GM21619 (cell line): Measurements from ENCODE around the gene TMEM11.
"Not testable (repeated sequence)": the region's sequence is repeated elsewhere in the genome, so short reads cannot be mapped to it uniquely, and the experiment has no call there.

ENCODE experiments used
- ATAC-seq: cut with Tn5 transposase; IDR thresholded peaks from one replicate; pipeline ENCODE4 v1.9.1; 2021; ENCODE audit not compliant: unreplicated experiment

The TMEM11 gene

DNA sequence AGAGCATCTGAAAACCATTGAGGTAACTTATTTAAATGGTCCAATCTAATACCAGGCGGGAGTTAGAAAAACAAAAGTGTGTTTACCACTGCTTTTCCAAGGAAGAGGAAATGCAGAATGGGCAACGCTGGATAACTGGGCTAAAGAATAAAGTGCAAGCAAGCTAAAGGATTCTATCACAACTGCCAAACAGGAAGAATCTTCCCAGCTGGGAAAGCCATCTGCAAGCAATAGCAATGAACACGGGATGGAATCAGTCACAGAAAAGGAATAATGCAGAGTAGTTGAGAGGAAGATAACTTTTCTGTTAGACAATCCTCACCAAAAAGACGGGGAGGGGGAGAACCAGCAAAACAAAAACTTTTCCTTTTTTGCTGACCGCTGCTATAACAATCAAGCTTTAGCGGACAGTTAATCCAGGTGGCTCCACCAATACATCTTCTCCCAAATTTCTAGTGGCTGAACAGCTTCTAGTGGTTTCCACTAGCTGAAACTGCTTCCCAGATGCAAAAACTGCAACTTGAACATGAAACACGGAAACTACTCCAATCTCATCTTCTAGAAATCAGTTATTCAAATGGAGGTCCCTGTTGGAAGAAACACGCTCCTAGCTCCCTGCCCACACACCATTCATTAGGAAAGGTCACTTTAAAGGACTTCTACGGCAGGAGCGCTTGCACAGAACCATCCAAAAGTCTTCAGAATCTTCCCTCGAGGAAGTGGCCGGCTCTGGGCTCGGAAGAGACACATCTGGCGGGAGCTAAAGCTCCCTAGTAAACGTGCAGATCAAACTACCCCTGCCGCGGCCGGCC lies 929 bp downstream of the TMEM11 start:
- ATAC-seq, result no peak

DNA sequence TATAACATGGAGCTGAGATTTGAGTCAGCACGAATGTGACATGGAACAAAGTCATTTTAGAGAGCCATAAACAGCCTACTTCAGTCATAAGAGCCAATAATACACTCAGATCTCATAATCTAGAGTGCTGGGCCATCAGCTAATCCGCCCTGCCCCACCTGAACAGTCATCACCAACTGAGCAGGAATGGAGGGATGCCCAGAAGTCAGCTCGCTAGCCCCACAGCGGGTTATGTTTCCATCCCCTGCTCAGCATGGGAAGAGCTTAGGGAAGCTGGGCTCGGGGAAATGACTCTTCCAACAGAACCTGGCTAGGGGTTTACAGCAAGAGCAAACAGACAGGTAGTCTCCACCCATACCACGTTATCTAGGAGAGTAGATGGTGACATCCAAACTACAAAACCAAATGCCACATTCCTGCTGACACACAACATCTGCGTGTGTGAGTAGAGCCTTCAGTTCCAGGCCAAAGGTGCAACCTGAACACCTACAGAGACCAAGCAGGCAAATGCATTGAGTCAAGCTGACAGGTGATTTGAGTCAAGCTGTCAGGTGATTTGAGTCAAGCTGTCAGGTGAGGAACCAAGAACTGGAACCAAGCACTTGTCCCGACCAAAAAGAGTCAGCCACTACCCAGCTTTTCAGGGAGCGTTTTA lies 2.0 kb downstream of the TMEM11 start:
- ATAC-seq, result no peak

DNA sequence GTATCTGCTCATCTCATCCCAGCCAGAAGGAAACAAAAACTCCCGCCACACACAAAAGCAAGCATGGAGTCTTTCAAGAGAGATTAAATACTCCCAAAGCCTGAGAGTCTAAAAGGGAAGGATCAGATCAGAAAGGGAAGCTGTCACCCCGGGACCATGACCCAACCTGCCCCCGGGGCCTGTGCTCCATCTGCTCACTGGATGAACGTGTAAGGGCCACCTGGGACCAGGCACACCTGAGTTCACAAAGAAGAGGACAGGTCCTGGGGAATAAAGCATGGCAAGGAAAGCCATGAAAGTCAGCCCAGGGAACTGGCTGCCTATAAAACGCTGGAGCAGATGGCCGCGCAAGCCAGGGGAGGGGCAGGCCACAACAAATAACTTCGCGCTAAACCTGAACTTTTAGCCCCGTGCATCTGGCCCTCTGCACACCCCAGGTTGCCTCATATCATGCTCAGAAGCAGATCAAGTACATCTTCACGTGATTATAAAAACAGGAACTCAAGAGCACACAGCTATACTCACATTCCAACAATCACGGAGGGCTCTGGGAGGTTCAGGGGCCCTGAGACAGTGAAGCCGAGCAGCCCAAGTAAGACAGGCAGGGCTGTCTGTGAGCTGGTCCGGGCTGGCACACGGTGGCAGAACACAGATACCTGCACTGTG lies 3.4 kb downstream of the TMEM11 start:
- ATAC-seq, result no peak

DNA sequence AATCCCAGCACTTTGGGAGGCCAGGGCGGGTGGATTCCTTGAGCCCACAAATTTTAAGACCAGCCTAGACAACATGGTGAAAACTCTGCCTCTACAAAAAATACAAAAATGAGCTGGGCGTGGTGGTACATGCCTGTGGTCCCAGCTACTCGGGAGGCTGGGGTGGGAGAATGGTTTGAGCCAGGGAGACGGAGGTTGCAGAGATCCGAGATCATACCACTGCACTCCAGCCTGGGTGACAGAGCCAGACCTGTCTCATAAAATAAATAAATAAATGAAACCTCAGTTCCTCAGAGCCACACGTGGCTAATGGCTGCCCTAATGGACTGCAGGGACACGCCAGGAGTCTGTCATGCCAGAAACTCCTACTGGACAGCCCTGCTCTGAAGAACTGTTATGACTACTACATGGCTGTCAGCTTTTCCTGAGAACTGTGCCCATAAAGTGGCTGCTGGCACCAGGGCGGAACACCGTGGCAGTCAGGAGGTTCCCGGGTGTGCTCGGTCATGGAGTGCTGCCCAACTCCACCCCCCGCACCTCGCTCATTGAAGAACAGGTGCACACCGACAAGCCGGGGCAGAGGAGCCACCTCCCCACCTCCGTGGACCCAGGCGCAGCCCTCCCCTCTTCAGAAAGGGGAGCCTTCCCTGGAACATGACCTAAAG lies 4.3 kb downstream of the TMEM11 start:
- ATAC-seq, result no peak

DNA sequence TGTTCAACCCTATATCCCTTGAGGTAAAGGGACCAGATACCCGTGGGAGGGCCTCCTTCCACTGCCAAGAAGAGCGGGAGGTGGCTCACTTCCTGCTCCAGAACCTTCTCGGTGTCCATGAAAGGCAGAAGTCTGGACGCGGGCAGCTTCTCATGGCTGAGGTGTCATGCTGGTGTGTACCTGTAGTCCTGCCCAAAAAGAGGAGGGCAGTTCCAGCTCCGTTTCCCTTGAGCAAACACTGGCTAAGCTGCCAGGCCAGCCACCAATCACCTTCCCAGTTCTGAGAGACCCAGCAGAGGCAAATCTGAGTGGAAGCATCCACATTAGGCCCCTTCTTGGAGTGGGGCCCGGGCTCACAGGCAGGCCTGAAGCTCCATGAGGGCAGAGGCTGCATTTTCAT lies 5.6 kb downstream of the TMEM11 start:
- no peak for ATAC-seq

DNA sequence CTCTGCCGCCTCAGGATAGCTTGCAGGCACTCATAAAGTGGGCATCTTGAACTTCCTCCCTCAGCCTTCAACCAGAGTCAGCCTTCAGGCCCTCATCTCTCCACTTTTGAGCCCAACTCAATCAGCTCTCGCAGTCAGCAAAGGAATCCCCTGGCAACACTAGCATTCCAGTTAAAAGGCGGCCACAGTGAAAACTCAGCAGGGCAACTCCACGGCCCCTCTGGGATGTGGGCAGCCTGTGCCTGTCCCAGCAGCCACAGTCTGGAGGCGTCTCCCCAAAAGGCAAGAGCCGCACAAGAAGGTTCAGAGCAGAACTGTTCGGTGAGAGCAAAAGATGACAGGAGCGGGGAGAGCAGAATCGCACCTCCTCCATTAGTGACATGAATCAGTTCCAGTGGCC lies 9.0 kb downstream of the TMEM11 start:
- ATAC-seq, result no peak

DNA sequence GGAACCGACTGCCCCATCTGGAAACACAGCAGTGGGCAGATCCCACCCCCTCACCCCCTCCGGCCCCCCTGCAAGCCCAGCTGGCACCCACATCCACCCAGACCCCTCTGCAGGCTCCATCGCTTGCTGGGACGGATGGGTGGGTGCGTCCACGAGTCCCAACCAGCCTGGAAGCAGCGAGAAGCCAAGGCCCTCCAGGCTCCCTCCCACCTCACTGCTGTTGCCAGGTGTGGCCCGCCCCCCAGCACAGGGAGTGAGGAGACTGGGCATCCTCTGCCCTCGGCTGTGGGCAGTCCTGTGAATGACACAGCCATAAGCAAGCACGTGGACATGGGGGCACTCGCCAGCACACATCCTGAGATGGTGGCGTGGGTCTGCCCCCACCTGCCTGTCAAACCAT lies 11.4 kb downstream of the TMEM11 start:
- no peak for ATAC-seq

DNA sequence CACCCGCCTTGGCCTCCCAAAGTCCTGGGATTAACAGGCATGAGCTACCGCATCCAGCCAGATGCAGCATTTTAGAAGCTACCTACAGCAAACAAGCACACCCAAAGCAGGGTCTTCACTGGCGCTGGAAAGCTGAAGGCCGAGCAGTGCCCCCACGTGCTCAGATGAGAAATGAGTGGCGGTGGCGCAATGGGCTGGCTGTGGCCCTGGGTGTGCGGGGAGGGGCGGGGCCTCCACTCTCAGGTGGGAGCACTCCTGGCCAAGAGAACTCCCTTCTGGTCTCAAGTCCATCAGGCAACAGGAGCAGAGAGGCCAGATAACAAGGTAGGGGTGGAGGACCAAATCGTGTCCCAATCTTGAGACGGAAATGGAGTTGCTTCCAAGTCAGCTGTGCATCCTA lies 12.1 kb downstream of the TMEM11 start:
- no peak for ATAC-seq

DNA sequence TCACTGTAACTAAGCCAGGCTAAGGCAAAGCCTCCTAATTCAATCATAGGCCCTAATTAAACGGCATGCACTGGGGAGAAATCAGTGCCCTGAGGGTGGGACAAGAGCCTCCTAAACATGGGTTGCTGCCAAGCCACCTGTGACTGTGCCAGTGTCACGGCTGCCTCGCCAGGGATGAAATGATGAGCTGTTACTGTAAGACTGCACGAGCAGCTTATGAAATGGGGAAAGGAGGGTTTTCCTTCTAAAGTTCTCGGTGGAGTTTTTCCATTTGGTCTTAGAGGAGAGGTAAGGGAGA lies 12.7 kb downstream of the TMEM11 start:
- no peak for ATAC-seq

DNA sequence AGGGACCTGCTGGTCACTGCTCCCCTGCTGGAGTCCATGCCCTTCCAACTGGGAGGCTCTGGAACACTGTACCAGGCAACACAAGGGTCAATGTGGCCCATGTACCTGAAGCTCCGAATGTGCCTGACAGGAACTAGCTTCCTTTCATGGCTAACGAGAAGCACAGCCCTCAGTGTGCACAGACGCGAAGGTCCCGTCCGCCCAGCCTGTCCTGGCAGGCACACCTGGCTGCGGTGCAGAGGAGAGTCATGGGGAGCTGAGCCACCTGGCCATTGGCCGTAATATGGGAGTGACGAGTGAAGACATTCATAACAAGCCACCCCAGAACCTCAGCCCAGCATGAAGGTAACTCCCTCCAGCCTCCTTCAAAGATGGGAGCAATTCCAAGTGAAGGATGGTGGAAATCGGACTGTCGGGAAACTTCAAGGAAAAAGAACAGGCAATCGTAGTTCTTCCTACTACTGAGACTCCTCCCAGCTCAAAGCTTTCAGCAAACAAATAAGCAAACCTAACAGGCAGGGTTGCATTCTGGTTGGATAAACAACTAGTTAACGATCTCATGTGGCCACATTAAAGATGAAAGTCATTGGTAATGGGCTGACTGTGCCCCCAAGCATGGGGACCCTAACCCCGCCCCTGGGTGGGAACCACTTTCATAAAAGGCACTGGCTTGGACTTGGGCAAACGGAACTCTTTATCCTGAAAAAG lies 13.2 kb downstream of the TMEM11 start:
- ATAC-seq, result no peak

DNA sequence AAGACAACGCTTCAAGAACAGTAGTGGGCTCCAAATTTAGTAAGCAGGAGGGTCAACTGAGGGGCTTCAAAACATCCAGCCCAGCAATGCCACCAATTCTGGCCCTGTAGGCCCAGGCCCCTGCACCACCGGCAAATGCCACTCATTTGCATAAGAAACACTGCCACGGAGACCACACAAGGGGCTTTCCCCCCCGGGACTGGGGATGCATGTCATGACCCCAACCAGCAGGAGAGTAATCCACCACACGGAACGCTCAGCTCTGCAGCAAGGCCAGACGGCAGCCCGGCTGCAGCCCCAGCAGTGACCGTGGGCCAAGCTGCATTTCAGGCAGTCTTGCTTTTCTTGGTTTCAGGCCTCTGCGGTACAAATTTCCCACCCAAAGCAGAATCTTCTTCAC lies 14.1 kb downstream of the TMEM11 start:
- no peak for ATAC-seq

DNA sequence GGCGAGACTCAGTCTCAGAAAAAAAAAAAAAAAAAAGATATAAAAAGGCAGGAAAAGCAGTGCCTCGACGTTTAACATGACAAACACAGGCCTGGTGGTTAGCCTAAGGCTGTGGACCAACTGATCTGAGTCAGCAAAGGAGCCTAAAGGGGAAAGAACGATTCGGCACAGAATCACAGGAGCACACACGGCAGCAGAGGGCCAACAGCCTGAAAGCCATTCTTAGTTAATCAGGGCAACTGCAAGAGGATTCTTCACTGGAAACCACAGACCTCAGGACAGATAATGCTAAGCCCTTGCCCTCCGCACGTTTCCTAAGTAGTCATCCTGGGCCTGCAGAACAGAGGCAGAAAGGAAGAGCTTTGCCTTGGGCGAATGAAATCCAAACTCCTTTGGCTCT lies 14.7 kb downstream of the TMEM11 start:
- no peak for ATAC-seq

DNA sequence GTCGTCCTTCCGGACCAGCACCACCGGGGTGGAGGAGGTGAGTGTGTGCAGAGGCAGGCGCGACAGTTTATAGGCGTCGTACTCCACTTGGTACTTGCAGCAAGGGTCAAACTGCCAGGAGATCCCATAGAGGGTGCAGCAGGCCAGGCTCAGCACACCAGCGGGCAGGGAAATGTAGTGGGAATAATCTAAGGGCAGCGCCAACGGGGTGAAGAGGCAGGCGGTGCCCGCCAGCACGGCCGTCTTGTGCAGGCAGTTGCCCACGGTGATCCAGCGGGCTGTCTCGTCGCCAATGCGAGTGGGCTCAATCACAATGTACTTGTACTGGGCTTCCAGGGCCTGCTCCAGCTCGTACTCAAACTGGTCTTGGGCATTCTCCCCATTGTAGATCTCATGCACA lies 15.6 kb downstream of the TMEM11 start:
- no peak for ATAC-seq

DNA sequence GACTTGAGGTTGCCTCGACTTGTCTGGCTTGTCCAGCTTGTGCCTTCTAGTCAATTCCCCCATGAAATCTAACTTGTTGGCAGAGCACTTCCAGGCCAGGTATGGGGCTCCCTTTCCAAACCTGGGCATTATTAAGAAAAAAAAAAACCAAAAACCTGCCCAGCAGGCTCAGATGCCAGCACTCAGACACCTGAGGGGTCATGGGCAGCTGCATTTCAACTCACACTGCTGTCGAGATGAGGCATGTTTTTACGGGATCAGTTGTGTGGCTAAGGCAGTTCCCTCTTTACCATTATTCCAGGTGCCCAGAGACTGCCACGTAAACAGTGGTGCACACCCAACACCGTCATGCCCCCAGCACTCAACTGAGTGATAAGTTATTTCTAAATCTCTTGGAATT lies 17.8 kb downstream of the TMEM11 start:
- no peak for ATAC-seq

DNA sequence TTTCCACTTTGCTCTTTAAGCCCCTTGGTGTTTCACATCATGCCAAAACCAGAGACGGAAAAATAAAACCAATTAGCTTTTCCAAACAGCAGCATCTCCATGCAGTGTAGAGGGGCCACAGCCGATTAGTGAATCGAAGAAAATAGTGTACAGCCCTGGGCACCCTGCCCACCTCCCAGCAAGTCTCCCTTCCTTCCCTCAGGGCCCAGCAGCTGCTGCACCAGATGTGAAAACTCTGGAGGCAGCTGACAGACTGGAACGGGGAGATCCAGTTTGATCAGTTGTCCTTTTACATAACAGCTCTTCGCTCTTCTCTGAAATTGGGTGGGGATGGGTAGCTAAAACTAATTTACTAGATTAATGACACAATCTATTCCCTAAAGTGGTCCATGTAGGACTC lies 19.3 kb downstream of the TMEM11 start:
- ATAC-seq, result no peak

DNA sequence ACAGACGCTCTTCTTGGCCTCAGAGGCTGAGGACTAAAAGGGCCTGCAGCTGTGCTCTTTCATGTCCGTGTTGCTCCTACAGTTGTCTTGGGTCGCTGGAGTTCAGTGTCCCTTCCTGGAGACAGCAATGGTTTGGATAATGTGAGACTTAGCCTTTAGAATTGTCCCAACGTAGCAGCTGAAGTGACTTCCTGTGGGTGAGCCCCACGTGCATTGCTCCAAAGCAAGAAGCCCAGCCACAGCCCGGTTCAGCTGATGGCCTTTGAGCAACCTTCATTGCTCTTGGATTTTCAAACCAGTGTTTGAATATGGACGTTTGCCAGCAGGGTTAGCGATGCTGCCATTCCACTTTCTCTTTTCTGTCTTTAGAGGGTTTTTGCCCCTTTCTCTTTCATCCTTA lies 19.7 kb downstream of the TMEM11 start:
- ATAC-seq, result no peak

DNA sequence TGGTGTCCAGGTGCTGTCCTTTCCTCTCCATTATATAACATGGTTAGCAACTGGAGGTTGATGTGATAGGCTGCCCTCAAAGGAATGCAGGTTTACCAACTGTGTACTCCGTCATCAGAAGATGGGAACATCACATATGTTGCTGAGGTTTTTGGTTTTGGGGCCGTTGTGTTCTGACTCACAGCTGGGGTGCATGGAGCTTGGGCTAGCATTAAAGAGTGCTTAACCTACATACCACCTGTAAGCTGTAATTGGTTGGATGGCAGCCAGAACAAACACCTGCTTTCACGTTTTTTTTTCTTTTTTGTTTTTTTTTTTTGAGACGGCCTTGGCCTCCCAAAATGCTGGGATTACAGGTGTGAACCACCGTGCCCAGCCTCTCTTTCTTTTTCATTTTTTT lies 20.9 kb downstream of the TMEM11 start:
- ATAC-seq, result no peak

DNA sequence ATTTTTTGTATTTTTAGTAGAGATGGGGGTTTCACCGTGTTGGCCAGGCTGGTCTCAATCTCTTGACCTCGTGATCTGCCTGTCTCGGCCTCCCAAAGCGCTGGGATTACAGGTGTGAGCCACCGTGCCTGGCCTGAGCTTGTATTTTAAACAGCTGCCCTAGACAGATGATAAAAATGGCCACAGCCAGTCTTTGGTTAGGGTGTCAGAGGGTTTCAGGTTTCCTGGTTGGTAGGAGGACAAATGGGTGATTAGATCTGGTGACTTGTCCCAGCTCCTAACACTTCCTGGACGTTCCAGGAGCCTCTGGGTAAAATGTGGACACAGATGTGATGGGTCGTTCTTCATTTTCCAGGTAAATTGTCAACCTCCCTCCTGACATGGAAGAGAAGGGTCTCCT lies 21.5 kb downstream of the TMEM11 start:
- not testable (repeated sequence) for ATAC-seq

DNA sequence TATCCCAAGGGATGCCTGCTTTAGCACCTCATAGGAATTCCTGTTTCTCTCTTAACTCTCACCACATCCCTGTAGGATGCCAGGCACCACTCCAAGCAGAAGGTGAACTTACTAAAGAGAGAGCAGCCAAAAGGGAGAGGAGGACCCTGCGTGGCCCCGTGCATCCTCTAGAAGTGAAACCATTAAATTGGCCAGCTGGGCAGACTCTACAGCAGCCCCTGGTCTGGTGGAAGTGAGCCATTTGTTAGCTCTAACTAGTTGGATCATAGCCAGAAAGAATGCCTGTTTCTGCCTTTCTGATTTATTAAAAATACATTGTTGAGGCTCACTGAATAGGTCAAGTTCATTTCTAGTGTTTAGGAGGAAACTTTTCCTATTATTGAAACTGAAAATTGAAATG lies 22.3 kb downstream of the TMEM11 start:
- no peak for ATAC-seq

DNA sequence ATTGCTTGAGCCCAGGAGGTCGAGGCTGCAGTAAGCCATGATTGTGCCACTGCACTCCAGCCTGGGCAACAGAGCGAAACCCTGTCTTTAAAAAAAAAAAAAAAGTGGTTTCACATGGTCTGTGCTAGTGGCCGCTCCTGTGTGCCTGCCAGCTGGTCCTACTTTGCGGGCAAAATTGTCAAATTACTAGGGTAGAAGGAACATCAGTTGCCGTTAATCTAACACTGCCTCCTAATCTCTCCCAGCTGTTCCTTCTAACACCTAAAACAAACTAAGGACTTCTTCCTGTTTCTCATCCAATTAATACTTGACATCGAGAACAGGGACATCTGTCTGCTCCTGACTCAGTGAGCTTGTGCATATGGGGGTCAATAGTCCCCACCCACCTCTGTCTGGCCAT lies 23.9 kb downstream of the TMEM11 start:
- no peak for ATAC-seq

DNA sequence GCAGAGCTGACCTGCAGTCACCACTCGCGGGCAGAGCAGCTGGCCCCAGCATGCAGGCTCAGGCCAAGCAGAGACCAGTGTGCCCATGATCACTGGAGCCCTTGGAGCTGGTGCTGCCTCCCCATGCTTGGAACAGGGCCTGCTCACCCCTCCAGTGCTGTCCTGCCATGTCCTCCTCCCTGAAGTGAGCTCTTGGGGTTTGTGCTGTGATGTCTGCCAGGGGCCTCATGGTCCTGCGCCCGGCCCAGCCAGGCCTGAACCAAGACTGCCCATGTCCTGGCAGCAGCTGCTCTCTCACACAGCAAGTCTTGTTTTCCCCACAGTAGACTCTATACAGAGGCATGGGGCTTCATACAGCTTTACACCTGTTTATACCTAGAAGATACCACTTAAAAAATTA lies 24.6 kb downstream of the TMEM11 start:
- no peak for ATAC-seq
